ENCODE measurements around the gene ZNF865. TPM values are rescaled to one million over a fixed set of nuclear protein-coding genes. Genes with fewer than 3 reads are reported as not detected.
A peak's percentile ranks its signal among the peaks of the same experiment; 100 is the strongest.

Gene ZNF865
- total RNA-seq, 1 donor from 2014 or later, result 16.1 TPM

DNA sequence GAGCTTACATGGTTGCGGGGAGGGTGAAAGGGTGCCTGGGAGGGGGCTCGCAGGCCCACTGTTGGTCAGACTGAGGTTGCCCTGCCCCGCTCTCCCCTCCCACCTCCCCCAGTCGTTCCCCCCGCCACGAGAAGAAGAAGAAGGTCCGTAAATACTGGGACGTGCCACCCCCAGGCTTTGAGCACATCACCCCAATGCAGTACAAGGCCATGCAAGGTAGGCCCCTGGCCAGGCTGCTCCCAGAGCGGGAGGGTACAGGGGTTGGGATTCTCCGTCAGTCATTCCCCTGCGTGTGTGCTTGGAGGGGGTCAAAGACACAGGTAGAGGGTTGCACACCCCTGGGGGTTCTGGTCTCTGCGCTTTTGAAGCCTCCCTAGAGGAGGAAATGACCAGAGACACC is 55.0 kb downstream of the ZNF865 start:
- H3K27me3 Mint-ChIP-seq (ENCODE audit: low read depth), result no peaks in the 10 kb centered on the region
- H3K4me1 Mint-ChIP-seq (ENCODE audit: low read depth), result peaks cover 36% of the 10 kb centered on the region
- TF ChIP-seq, protein P1, sequence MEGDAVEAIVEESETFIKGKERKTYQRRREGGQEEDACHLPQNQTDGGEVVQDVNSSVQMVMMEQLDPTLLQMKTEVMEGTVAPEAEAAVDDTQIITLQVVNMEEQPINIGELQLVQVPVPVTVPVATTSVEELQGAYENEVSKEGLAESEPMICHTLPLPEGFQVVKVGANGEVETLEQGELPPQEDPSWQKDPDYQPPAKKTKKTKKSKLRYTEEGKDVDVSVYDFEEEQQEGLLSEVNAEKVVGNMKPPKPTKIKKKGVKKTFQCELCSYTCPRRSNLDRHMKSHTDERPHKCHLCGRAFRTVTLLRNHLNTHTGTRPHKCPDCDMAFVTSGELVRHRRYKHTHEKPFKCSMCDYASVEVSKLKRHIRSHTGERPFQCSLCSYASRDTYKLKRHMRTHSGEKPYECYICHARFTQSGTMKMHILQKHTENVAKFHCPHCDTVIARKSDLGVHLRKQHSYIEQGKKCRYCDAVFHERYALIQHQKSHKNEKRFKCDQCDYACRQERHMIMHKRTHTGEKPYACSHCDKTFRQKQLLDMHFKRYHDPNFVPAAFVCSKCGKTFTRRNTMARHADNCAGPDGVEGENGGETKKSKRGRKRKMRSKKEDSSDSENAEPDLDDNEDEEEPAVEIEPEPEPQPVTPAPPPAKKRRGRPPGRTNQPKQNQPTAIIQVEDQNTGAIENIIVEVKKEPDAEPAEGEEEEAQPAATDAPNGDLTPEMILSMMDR (IDR thresholded peaks at IDR 0.05), result no peak
- H3K36me3 Mint-ChIP-seq (ENCODE audit: low read depth), result peaks cover 26% of the 10 kb centered on the region
- H3K4me3 Mint-ChIP-seq (ENCODE audit: unreplicated experiment), result no peak overlapping the region
- peak overlapping the region; percentile 12 for H3K27ac Mint-ChIP-seq (ENCODE audit: unreplicated experiment)
- H3K9me3 Mint-ChIP-seq (ENCODE audit: low read depth), result no peaks in the 10 kb centered on the region
- peak; percentile 79 for DNase-seq (ENCODE audit: low spot score)

DNA sequence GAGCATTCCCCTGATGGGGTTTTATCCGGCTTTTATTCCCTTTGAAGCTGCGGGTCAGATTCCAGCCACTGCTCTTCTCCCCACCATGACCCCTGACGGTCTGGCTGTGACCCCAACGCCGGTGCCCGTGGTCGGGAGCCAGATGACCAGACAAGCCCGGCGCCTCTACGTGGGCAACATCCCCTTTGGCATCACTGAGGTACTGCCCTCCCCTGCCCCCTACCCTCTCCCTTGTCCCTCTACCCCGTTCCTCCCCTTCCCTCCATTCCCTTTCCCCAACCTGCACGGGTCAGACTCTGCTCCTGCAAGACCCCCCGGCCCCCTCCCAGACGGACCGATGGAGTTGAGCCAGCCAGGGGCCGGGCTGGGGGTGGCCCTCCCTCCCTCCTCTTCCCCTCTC is 55.5 kb downstream of the ZNF865 start:
- peaks cover 29% of the 10 kb centered on the region for H3K36me3 Mint-ChIP-seq (ENCODE audit: low read depth)

DNA sequence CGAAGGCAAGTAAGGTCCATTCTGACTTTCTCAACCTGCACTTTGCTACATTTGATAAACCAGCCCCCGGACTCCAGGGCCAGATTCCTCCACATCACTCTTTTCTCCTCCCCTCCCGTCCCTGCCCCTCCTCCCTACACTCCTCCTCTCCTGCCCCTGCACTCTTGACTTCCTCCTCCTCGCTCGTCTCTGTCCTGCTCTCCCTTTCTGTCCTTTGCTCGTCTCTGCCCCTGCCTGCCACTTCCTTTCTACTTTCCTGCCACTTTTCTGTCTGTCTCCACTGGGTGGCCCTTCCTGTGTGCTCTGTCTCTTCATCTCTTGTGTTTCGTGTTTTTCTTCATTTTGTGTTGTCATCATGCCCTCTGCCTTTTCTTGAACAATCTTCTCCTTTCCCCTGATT is 56.4 kb downstream of the ZNF865 start:
- H3K36me3 Mint-ChIP-seq (ENCODE audit: low read depth), result peaks cover 29% of the 10 kb centered on the region
- H3K4me1 Mint-ChIP-seq (ENCODE audit: low read depth), result peaks cover 24% of the 10 kb centered on the region
- H3K27me3 Mint-ChIP-seq (ENCODE audit: low read depth), result no peaks in the 10 kb centered on the region
- no peaks in the 10 kb centered on the region for H3K9me3 Mint-ChIP-seq (ENCODE audit: low read depth)
- H3K27ac Mint-ChIP-seq (ENCODE audit: unreplicated experiment), result peak overlapping the region; percentile 22
- no peak overlapping the region for H3K4me3 Mint-ChIP-seq (ENCODE audit: unreplicated experiment)
- no peak for DNase-seq (ENCODE audit: low spot score)
- TF ChIP-seq, protein P1 (IDR thresholded peaks at IDR 0.05), result no peak

More for the DNA sequence above, 55.5 kb downstream of the ZNF865 start:
- peaks cover 33% of the 10 kb centered on the region for H3K4me1 Mint-ChIP-seq (ENCODE audit: low read depth)
- no peak overlapping the region for H3K4me3 Mint-ChIP-seq (ENCODE audit: unreplicated experiment)
- H3K27ac Mint-ChIP-seq (ENCODE audit: unreplicated experiment), result no peak overlapping the region
- no peaks in the 10 kb centered on the region for H3K9me3 Mint-ChIP-seq (ENCODE audit: low read depth)
- TF ChIP-seq, protein P1 (IDR thresholded peaks at IDR 0.05), result no peak
- peak; percentile 79 for DNase-seq (ENCODE audit: low spot score)
- H3K27me3 Mint-ChIP-seq (ENCODE audit: low read depth), result no peaks in the 10 kb centered on the region

DNA sequence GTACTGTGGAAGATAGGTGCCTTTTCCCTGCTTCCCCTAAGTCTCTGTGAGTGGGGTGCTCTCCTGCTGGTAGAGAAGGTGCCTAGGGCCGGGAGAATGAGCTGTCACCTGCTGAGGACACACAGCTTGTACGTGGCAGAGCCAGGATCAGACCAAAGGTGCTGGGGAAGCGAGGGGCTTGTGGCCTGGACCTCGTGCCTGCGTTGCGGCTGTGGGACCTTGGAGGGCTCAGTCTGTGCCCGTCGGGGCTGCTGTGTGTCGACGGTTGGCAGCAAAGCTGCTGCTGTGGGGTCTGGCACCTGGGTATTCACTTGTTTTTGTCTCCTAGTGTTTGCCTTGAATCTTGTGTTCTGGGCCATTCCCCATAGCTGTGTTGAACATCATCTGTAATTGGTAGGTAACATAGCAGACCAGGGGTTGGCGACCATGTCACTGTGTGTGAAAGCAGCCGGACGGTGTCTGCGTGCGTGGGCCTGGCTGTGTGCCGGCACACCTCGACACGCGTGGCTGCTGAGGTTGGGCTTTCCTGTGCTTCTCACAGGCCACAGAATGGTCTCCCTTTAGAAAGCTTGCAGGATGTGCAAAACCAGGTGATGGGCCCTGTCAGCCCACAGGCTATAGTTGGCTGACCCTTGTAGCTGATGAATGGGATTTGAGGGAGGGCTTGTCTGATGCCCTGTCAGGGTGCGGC is 58.5 kb downstream of the ZNF865 start:
- H3K9me3 Mint-ChIP-seq (ENCODE audit: low read depth), result no peaks in the 10 kb centered on the region
- peak; percentile 76 for DNase-seq (ENCODE audit: low spot score)
- TF ChIP-seq, protein P1 (IDR thresholded peaks at IDR 0.05), result no peak
- H3K4me1 Mint-ChIP-seq (ENCODE audit: low read depth), result peaks cover 6% of the 10 kb centered on the region
- H3K27me3 Mint-ChIP-seq (ENCODE audit: low read depth), result no peaks in the 10 kb centered on the region
- no peak overlapping the region for H3K27ac Mint-ChIP-seq (ENCODE audit: unreplicated experiment)
- peaks cover 32% of the 10 kb centered on the region for H3K36me3 Mint-ChIP-seq (ENCODE audit: low read depth)
- H3K4me3 Mint-ChIP-seq (ENCODE audit: unreplicated experiment), result no peak overlapping the region

DNA sequence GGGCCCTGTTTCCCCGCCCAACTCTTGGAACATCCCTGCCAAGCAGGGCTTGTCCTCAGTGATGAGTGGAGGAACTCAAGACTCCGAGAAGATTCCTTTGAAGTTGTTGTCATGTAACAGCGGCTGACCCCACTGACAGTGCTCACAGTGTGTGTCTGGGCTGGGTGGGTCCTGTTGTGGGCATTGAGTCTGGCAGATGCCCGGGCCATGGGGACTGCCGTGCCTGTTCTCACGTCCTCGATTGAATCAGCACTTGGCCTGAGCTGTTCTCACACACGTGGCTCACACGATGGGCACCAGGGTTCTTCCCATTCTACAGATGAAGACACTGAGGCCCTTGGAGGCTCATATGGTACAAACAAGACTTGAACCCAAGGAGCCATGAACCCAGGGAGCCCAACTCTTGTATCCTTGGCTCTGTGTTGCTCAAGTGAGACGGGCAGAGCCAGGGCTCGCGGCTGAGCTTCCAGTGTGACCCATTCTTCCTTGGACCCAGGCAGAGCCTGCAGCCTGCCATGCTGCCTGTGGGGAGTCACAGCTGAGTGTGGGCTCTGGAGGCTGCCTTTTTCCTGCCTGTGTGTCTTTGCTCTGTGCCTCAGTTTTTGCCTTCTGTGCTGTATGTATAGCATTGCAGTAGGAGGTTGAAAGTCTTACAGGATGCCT is 61.0 kb downstream of the ZNF865 start:
- TF ChIP-seq, protein P1 (IDR thresholded peaks at IDR 0.05), result no peak
- Mint-ChIP-seq H3K4me3 (ENCODE audit: unreplicated experiment) (no peak overlapping the region), H3K27me3 (ENCODE audit: low read depth) (no peaks in the 10 kb centered on the region), H3K4me1 (ENCODE audit: low read depth) (peaks cover 2% of the 10 kb centered on the region), H3K9me3 (ENCODE audit: low read depth) (no peaks in the 10 kb centered on the region), H3K27ac (ENCODE audit: unreplicated experiment) (no peak overlapping the region), H3K36me3 (ENCODE audit: low read depth) (peaks cover 34% of the 10 kb centered on the region)
- DNase-seq (ENCODE audit: low spot score), result peak; percentile 75

Other genes starting within 250 kb of the ZNF865 start
- gene GARIN5B, start 242.4 kb upstream of the ZNF865 start, total RNA-seq, result not detected in 3 replicates
- gene IL11, start 235.2 kb upstream of the ZNF865 start, total RNA-seq, result 2.8 to 3.7 TPM (median 3.1 TPM) in 3 replicates
- 0.52 to 1.0 TPM in 2 of 3 replicates, not detected in the other for gene TMEM190, start 228.8 kb upstream of the ZNF865 start, total RNA-seq
- 0.59 to 1.0 TPM (median 0.85 TPM) in 3 replicates for gene TMEM238, start 221.4 kb upstream of the ZNF865 start, total RNA-seq
- 1,343 to 1,376 TPM (median 1,346 TPM) in 3 replicates for gene RPL28, start 219.7 kb upstream of the ZNF865 start, total RNA-seq
- gene UBE2S, start 197.9 kb upstream of the ZNF865 start, total RNA-seq, result 60.0 to 79.7 TPM (median 78.6 TPM) in 3 replicates
- not detected in 3 replicates for gene SHISA7, start 162.3 kb upstream of the ZNF865 start, total RNA-seq
- 39.8 to 47.2 TPM (median 39.8 TPM) in 3 replicates for gene ISOC2, start 144.0 kb upstream of the ZNF865 start, total RNA-seq
- not detected in 3 replicates for gene C19orf85, start 140.9 kb upstream of the ZNF865 start, total RNA-seq
- 9.1 to 9.7 TPM (median 9.4 TPM) in 3 replicates for gene ZNF628, start 129.0 kb upstream of the ZNF865 start, total RNA-seq
- 32.1 to 50.0 TPM (median 33.1 TPM) in 3 replicates for gene NAT14, start 120.5 kb upstream of the ZNF865 start, total RNA-seq
- gene SSC5D, start 117.2 kb upstream of the ZNF865 start, total RNA-seq, result 33.6 to 50.0 TPM (median 34.5 TPM) in 3 replicates
- not detected in 3 replicates for gene SBK2, start 68.5 kb upstream of the ZNF865 start, total RNA-seq
- gene SBK3, start 60.1 kb upstream of the ZNF865 start, total RNA-seq, result not detected in 3 replicates
- gene ZNF579, start 24.8 kb upstream of the ZNF865 start, total RNA-seq, result 15.7 to 23.6 TPM (median 23.1 TPM) in 3 replicates
- gene FIZ1, start 6.1 kb upstream of the ZNF865 start, total RNA-seq, result 11.3 to 14.7 TPM (median 14.4 TPM) in 3 replicates
- gene ZNF524, start 5.4 kb upstream of the ZNF865 start, total RNA-seq, result 10.1 to 11.0 TPM (median 10.8 TPM) in 3 replicates
- gene ZNF784, start 18.9 kb downstream of the ZNF865 start, total RNA-seq, result 6.1 to 7.9 TPM (median 6.4 TPM) in 3 replicates
- 42.3 to 59.8 TPM (median 45.0 TPM) in 3 replicates for gene ZNF580, start 35.4 kb downstream of the ZNF865 start, total RNA-seq
- 20.8 to 24.7 TPM (median 24.2 TPM) in 3 replicates for gene ZNF581, start 38.0 kb downstream of the ZNF865 start, total RNA-seq
- 20.9 to 26.5 TPM (median 23.5 TPM) in 3 replicates for gene CCDC106, start 42.6 kb downstream of the ZNF865 start, total RNA-seq
- 119 to 137 TPM (median 129 TPM) in 3 replicates for gene U2AF2, start 49.4 kb downstream of the ZNF865 start, total RNA-seq
- gene EPN1, start 69.6 kb downstream of the ZNF865 start, total RNA-seq, result 105 to 127 TPM (median 124 TPM) in 3 replicates
- not detected in 3 replicates for gene NLRP9, start 132.8 kb downstream of the ZNF865 start, total RNA-seq
- not detected in 3 replicates for gene RFPL4A, start 153.4 kb downstream of the ZNF865 start, total RNA-seq
- gene RFPL4AL1, start 163.5 kb downstream of the ZNF865 start, total RNA-seq, result not detected in 3 replicates
- gene NLRP11, start 226.4 kb downstream of the ZNF865 start, total RNA-seq, result not detected in 3 replicates
- gene NLRP4, start 230.9 kb downstream of the ZNF865 start, total RNA-seq, result not detected in 3 replicates

Data from chondrocyte (in vitro differentiated cells).